Activated naive CD8-positive, alpha-beta T cell treated with anti-CD3 and anti-CD28 coated beads, Interleukin-2, amount 10 ng/mL, durations not matched to agents 7 days and 5 days (primary cell): ENCODE results near the gene CEMIP2. TPM values are rescaled to one million over a fixed set of nuclear protein-coding genes. Genes with fewer than 3 reads are reported as not detected.
"Not testable (repeated sequence)": the region's sequence is repeated elsewhere in the genome, so short reads cannot be mapped to it uniquely, and the experiment has no call there.

Source experiments
- ATAC-seq: fragments of 150-1000 bp; cut with Tn5 transposase; one replicate; pipeline ENCODE4 v1.10.0; 2021; ENCODE audit warnings: low read depth, moderate library complexity
- POLR2A ChIA-PET: fragments of 350-600 bp; sonication (Branson Sonifier 250); formaldehyde crosslinking; loops from one replicate; lab custom pipeline; 2021; ENCODE audit warnings: antibody characterized with exemption; lab: Charles Lee
- DNase-seq: peaks from one replicate; pipeline ENCODE4 v3.0.0; 2021
- H3K27ac Mint-ChIP-seq: one replicate; pipeline ENCODE4 v1.8.0; 2022; ENCODE audit warnings: mild to moderate bottlenecking, mixed read lengths
- H3K27me3 Mint-ChIP-seq: one replicate; pipeline ENCODE4 v1.8.0; 2022; ENCODE audit warnings: mild to moderate bottlenecking, moderate library complexity, mixed read lengths
- H3K36me3 Mint-ChIP-seq: one replicate; pipeline ENCODE4 v1.8.0; 2021; ENCODE audit warnings: mild to moderate bottlenecking, mixed read lengths
- H3K4me1 Mint-ChIP-seq: one replicate; pipeline ENCODE4 v1.8.0; 2021; ENCODE audit warnings: mixed read lengths
- H3K4me3 Mint-ChIP-seq: one replicate; pipeline ENCODE4 v1.8.0; 2022; ENCODE audit warnings: mild to moderate bottlenecking, moderate library complexity, mixed read lengths
- H3K9me3 Mint-ChIP-seq: one replicate; pipeline ENCODE4 v1.8.0; 2021; ENCODE audit warnings: mixed read lengths
- total RNA-seq, 2 experiments: library from RNA; stranded (reverse); gene quantifications; one replicate each; pipeline ENCODE4 v1.2.3, GENCODE V29; 2021

The CEMIP2 gene
- total RNA-seq, 2 experiments from 2014 or later = 54.1 to 55.9 TPM

DNA sequence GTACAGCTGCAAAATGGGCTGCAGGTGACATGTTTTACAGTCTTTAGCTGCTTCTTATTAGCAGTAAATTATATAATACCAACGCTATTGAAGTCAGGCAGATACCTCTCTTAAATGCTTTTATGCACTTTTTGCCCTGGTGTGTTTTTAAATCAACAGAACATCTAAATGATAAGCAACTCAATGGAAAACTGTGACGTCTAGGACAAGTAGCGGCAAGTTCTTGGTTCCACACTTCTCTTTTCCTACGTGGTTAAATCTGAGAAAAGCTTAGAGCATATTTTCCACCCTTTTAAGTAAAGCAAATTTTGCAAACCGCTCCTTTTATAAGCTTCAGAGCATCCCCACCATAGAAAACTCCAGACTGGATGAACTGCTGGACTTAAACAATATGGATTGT, 58.1 kb downstream of the CEMIP2 start:
- Mint-ChIP-seq H3K27me3 (no peaks in the 10 kb centered on the region), H3K36me3 (peaks cover 28% of the 10 kb centered on the region), H3K4me3 (no peak overlapping the region), H3K4me1 (no peaks in the 10 kb centered on the region), H3K9me3 (no peaks in the 10 kb centered on the region), H3K27ac (peak overlapping the region; percentile 6)
- POLR2A ChIA-PET = no interaction called here
- DNase-seq = no peak
- no peak for ATAC-seq

- Mint-ChIP-seq H3K27ac (no peak overlapping the region), H3K36me3 (peaks cover 34% of the 10 kb centered on the region), H3K27me3 (no peaks in the 10 kb centered on the region), H3K9me3 (no peaks in the 10 kb centered on the region), H3K4me3 (no peak overlapping the region), H3K4me1 (no peaks in the 10 kb centered on the region)
- no peak for ATAC-seq
- POLR2A ChIA-PET = no interaction called here
- DNase-seq = no peak
These were observed 58.9 kb downstream of the CEMIP2 start for GRCh38 chr9:71709384-71709783.

DNA sequence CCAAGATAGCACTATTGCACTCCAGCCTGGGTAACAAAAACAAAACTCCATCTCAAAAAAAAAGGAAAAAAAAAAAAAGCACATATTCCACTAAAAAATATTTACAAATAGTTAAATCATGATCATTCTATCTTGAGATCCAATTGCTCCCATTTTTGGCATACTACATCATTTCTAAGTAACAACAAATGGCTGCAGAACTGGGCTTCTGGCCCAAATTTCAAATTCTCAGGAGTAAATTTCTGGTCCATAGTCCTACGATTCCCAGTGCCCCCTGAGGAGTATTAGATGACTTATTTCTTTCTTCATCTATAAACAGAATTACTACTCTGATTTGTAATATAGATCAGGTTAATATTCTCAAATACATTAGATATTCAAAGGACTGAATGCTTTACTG, 62.1 kb downstream of the CEMIP2 start:
- peaks cover 34% of the 10 kb centered on the region for H3K36me3 Mint-ChIP-seq
- H3K9me3 Mint-ChIP-seq = no peaks in the 10 kb centered on the region
- ATAC-seq = no peak
- no peak overlapping the region for H3K4me3 Mint-ChIP-seq
- H3K27ac Mint-ChIP-seq = no peak overlapping the region
- no peaks in the 10 kb centered on the region for H3K27me3 Mint-ChIP-seq
- peaks cover 3% of the 10 kb centered on the region for H3K4me1 Mint-ChIP-seq
- POLR2A ChIA-PET = no interaction called here
- no peak for DNase-seq

- DNase-seq = no peak
- peaks cover 38% of the 10 kb centered on the region for H3K36me3 Mint-ChIP-seq
- POLR2A ChIA-PET = no interaction called here
- H3K4me3 Mint-ChIP-seq = no peak overlapping the region
- ATAC-seq = no peak
- peaks cover 3% of the 10 kb centered on the region for H3K4me1 Mint-ChIP-seq
- no peak overlapping the region for H3K27ac Mint-ChIP-seq
- H3K27me3 Mint-ChIP-seq = no peaks in the 10 kb centered on the region
- H3K9me3 Mint-ChIP-seq = no peaks in the 10 kb centered on the region
These were observed 63.5 kb downstream of the CEMIP2 start for GRCh38 chr9:71704796-71705195.

GRCh38 chr9:71703172-71703872, 65.0 kb downstream of the CEMIP2 start:
- Mint-ChIP-seq H3K27ac (no peak overlapping the region), H3K9me3 (no peaks in the 10 kb centered on the region), H3K36me3 (peaks cover 46% of the 10 kb centered on the region), H3K4me3 (no peak overlapping the region), H3K4me1 (peaks cover 5% of the 10 kb centered on the region), H3K27me3 (no peaks in the 10 kb centered on the region)
- DNase-seq = no peak
- no peak for ATAC-seq
- POLR2A ChIA-PET = no interaction called here

GRCh38 chr9:71697882-71698281, 70.4 kb downstream of the CEMIP2 start:
- ATAC-seq (no peak), DNase-seq (no peak)
- no peak overlapping the region for H3K4me3 Mint-ChIP-seq
- peaks cover 6% of the 10 kb centered on the region for H3K4me1 Mint-ChIP-seq
- POLR2A ChIA-PET = no interaction called here
- H3K9me3 Mint-ChIP-seq = no peaks in the 10 kb centered on the region
- H3K36me3 Mint-ChIP-seq = peaks cover 40% of the 10 kb centered on the region
- H3K27ac Mint-ChIP-seq = no peak overlapping the region
- no peaks in the 10 kb centered on the region for H3K27me3 Mint-ChIP-seq

- ATAC-seq = no peak
- DNase-seq = no peak
- Mint-ChIP-seq H3K4me1 (peaks cover 8% of the 10 kb centered on the region), H3K27ac (peak overlapping the region; percentile 30), H3K36me3 (peaks cover 38% of the 10 kb centered on the region), H3K4me3 (no peak overlapping the region), H3K27me3 (no peaks in the 10 kb centered on the region), H3K9me3 (no peaks in the 10 kb centered on the region)
- POLR2A ChIA-PET = no interaction called here
These were observed 74.0 kb downstream of the CEMIP2 start for GRCh38 chr9:71694332-71694731.

GRCh38 chr9:71693607-71694006, 74.7 kb downstream of the CEMIP2 start:
- H3K4me1 Mint-ChIP-seq = peaks cover 7% of the 10 kb centered on the region
- H3K4me3 Mint-ChIP-seq = no peak overlapping the region
- H3K9me3 Mint-ChIP-seq = no peaks in the 10 kb centered on the region
- no peak overlapping the region for H3K27ac Mint-ChIP-seq
- H3K27me3 Mint-ChIP-seq = no peaks in the 10 kb centered on the region
- POLR2A ChIA-PET = no interaction called here
- H3K36me3 Mint-ChIP-seq = peaks cover 38% of the 10 kb centered on the region
- ATAC-seq = no peak
- no peak for DNase-seq

DNA sequence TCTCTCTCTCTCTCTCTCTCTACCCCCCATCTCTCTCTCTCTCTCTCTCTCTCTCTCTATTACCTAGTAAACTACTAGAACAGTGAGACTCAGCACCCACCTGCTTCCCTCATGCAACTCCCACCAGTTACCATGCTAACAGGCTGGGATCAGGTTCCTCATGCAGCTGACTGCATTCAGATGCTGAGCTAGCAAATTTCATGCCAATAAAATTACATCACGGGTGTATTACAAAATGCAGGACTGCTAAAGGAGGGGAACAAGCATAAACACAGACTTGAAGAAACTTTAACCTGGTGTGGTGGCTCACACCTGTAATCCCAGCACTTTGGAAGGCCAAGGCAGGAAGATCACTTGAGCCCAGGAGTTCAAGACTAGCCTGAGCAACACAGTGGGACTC, 76.0 kb downstream of the CEMIP2 start:
- Mint-ChIP-seq H3K4me3 (no peak overlapping the region), H3K4me1 (peaks cover 4% of the 10 kb centered on the region), H3K9me3 (no peaks in the 10 kb centered on the region), H3K36me3 (peaks cover 35% of the 10 kb centered on the region), H3K27ac (no peak overlapping the region), H3K27me3 (no peaks in the 10 kb centered on the region)
- no peak for DNase-seq
- ATAC-seq = no peak
- POLR2A ChIA-PET = no interaction called here

DNA sequence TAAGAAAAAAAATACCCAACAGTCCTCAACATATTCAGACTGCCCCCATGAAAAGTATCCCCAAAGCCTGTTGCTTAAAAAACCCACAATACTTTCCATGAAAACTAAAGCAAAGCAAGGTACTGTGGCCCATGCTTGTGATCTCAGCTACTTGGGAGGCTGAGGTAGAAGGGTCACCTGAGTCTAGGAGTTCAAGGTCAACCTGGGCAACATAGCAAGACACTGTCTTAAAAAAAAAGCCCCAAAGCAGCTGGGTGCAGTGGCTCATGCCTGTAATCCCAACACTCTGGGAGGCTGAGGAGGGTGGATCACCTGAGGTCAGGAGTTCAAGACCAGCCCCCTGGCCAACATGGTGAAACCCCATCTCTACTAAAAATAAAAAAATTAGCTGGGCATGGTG, 76.7 kb downstream of the CEMIP2 start:
- H3K4me1 Mint-ChIP-seq, DNase-seq, H3K9me3 Mint-ChIP-seq, H3K27ac Mint-ChIP-seq, H3K4me3 Mint-ChIP-seq, ATAC-seq, H3K27me3 Mint-ChIP-seq, POLR2A ChIA-PET: not testable (repeated sequence)
- H3K36me3 Mint-ChIP-seq = peaks cover 38% of the 10 kb centered on the region

DNA sequence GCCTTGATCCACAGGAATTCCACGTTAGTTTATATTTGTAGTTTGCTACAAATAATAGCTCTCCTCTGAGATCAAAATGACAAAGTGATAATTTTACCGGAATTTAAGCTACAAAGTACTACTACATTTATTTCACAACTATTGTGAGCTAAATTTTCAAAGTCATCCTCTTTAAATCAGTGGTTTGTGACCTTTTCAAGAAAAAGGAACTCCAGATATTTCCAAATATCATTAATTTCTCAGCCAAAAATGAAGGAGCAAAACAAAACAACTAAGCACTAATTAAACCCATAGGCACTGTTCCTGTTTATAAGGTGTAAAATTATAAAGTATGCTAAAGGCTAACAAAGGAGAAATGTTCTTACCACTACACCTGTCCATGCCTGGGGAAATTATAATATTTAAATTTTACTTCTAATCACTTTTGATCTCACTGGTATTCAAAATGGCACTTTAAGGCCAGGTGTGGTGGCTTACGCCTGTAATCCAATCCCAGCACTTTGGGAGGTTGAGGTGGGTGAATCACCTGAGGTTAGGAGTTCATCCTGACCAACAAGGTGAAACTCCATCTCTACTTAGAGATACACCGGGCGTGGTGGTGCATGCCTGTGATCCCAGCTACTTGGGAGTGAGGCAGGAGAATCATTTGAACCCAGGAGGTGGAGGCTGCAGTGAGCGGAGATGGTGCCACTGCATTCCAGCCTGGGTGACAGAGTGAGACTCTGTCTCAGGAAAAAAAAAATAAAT, 77.5 kb downstream of the CEMIP2 start:
- no peak overlapping the region for H3K4me3 Mint-ChIP-seq
- POLR2A ChIA-PET = no interaction called here
- H3K4me1 Mint-ChIP-seq = peaks cover 7% of the 10 kb centered on the region
- ATAC-seq = no peak
- no peaks in the 10 kb centered on the region for H3K9me3 Mint-ChIP-seq
- DNase-seq = no peak
- no peak overlapping the region for H3K27ac Mint-ChIP-seq
- H3K27me3 Mint-ChIP-seq = no peaks in the 10 kb centered on the region
- peaks cover 39% of the 10 kb centered on the region for H3K36me3 Mint-ChIP-seq

DNA sequence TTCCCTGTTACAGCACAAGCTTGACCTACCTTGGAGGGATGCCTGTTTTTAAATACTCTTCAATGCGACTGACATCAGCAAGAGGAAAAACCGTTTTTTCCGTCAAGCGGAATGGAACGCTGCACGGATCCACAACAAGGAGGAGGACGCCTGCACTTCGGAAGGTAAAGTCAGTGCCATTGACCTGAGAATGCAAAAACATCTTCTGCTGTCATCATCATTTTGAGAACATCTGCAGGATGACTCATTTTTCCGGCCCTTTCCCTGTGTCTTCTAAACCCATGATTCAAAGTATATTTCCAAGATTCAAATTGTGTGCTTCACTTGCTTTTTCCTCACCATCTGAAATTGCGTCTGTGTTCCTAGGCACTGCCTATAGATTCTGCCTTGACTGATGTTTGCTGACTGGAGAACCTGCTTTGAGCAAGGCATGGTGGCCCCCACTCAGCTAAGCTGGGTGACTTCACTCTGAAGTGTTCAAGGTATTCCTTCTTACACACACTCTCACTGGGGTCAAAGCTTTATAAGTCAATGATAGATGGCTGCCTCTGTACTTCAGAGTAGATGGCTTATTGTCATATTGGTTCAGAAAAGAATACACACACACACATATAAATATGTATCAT, 78.1 kb downstream of the CEMIP2 start:
- Mint-ChIP-seq H3K4me3 (no peak overlapping the region), H3K27me3 (no peaks in the 10 kb centered on the region), H3K4me1 (peaks cover 13% of the 10 kb centered on the region), H3K27ac (peak overlapping the region; percentile 21), H3K36me3 (peaks cover 44% of the 10 kb centered on the region), H3K9me3 (no peaks in the 10 kb centered on the region)
- ATAC-seq (no peak), DNase-seq (no peak)
- POLR2A ChIA-PET = no interaction called here

DNA sequence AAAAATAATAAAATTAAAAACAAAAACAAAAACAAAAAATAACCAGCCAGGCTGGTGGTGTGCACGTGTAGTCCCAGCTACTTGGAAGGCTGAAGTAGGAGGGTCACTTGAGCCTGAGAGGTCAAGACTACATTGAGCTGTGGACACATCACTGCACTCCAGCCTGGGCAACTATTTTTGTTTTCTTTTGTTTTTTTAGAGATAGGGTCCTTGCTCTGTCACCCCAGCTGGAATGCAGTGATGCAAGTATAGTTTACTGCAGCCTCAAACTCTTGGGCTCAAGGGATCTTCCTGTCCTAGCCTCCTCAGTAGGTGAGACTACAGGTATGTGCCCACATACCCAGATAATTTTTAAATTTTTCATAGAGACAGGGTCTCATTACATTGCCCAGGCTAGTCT, 80.6 kb downstream of the CEMIP2 start:
- no peak overlapping the region for H3K4me3 Mint-ChIP-seq
- no peaks in the 10 kb centered on the region for H3K27me3 Mint-ChIP-seq
- no peak overlapping the region for H3K27ac Mint-ChIP-seq
- ATAC-seq = no peak
- no peak for DNase-seq
- no peaks in the 10 kb centered on the region for H3K9me3 Mint-ChIP-seq
- peaks cover 51% of the 10 kb centered on the region for H3K36me3 Mint-ChIP-seq
- POLR2A ChIA-PET = no interaction called here
- peaks cover 27% of the 10 kb centered on the region for H3K4me1 Mint-ChIP-seq

DNA sequence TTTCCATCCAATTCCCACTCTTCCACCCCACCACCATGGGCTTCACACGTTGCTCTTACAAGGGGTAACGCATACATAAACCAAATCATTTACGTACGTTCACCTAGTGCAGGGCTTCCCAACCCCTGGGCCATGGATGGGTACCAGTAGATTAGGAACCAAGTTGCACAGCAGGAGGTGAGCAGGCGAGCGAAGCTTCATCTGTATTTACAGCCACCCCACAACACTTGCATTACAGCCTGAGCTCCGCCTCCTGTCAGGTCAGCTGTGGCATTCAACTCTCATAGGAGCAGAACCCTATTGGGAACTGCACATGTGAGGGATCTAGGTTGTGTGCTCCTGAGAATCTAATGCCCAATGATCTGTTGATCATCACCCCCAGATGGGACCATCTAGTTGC, 82.3 kb downstream of the CEMIP2 start:
- no peaks in the 10 kb centered on the region for H3K9me3 Mint-ChIP-seq
- peaks cover 50% of the 10 kb centered on the region for H3K36me3 Mint-ChIP-seq
- peak overlapping the region; percentile 6 for H3K4me3 Mint-ChIP-seq
- POLR2A ChIA-PET = interaction anchor here (0.6 to 1.5 kb wide), 4 partner anchors 80 to 246 kb away, joined by 3 to 4 read pairs (median 3); no protein-coding TSS in a partner anchor
- peak overlapping the region; percentile 71 for H3K27ac Mint-ChIP-seq
- DNase-seq (no peak), ATAC-seq (no peak)
- H3K27me3 Mint-ChIP-seq = no peaks in the 10 kb centered on the region
- H3K4me1 Mint-ChIP-seq = peaks cover 28% of the 10 kb centered on the region
